PC-3 (cell line): ENCODE measurements around the gene CRYGA. TPM values are rescaled to one million over a fixed set of nuclear protein-coding genes. Genes with fewer than 3 reads are reported as not detected.

ENCODE experiments used
- ATAC-seq: fragments of 200-7000 bp; cut with Tn5 transposase; 2 replicates; pipeline ENCODE4 v1.9.1; 2020; ENCODE audit warnings: mild to moderate bottlenecking, moderate library complexity
- BruUV-seq: library from RNA; stranded (reverse); fragments of 400-500 nt; replicated peaks from 2 replicates; lab custom pipeline; 2021; lab: Mats Ljungman, UMichigan
- CTCF ChIA-PET: fragments of 300-600 bp; sonication (Branson Sonifier 250); formaldehyde crosslinking; loops from one replicate; lab custom pipeline; 2022; ENCODE audit warnings: antibody characterized with exemption; lab: Charles Lee
- POLR2A ChIA-PET: fragments of 300-600 bp; sonication (Branson Sonifier 250); formaldehyde crosslinking; loops from one replicate; lab custom pipeline; 2022; ENCODE audit warnings: antibody characterized with exemption; ENCODE audit not compliant: unreplicated experiment; lab: Charles Lee
- DNase-seq: peaks from one replicate; pipeline ENCODE4 v3.0.0-alpha.2; 2015
- H2AFZ ChIP-seq: fragments of 300-600 bp; sonication (generic); 2 replicates; pipeline ENCODE4 v1.6.0; 2016; ENCODE audit warnings: antibody characterized with exemption, low read length
- H3F3A ChIP-seq: fragments of 300-600 bp; sonication (generic); one replicate; pipeline ENCODE4 v1.6.0; 2017; ENCODE audit warnings: antibody characterized with exemption, low read length, control low read depth, mild to moderate bottlenecking; ENCODE audit not compliant: unreplicated experiment
- H3K27ac ChIP-seq: fragments of 300-600 bp; sonication (generic); 2 replicates; pipeline ENCODE4 v1.5.1; 2016; ENCODE audit warnings: mild to moderate bottlenecking, low read length
- H3K27me3 ChIP-seq: fragments of 300-600 bp; sonication (generic); 2 replicates; pipeline ENCODE4 v1.6.1; 2016; ENCODE audit warnings: low read length, mixed read lengths
- H3K36me3 ChIP-seq: fragments of 300-600 bp; sonication (generic); 2 replicates; pipeline ENCODE4 v1.6.1; 2016; ENCODE audit warnings: low read depth, mixed run types, low read length, mixed read lengths
- H3K4me1 ChIP-seq: fragments of 300-600 bp; sonication (generic); 2 replicates; pipeline ENCODE4 v1.5.1; 2016; ENCODE audit warnings: low read length; ENCODE audit not compliant: insufficient read depth
- H3K4me2 ChIP-seq: fragments of 300-600 bp; sonication (generic); 2 replicates; pipeline ENCODE4 v1.6.0; 2016; ENCODE audit warnings: low read length
- H3K4me3 ChIP-seq: fragments of 300-600 bp; sonication (generic); 2 replicates; pipeline ENCODE4 v1.5.1; 2016; ENCODE audit warnings: mild to moderate bottlenecking, low read length, mixed read lengths
- H3K79me2 ChIP-seq: fragments of 300-600 bp; sonication (generic); 2 replicates; pipeline ENCODE4 v1.6.1; 2017; ENCODE audit warnings: low read length, mixed read lengths
- H3K9ac ChIP-seq: fragments of 300-600 bp; sonication (generic); 2 replicates; pipeline ENCODE4 v1.6.0; 2016; ENCODE audit warnings: mild to moderate bottlenecking, low read length
- H3K9me2 ChIP-seq: fragments of 300-600 bp; sonication (generic); replicated peaks from 2 replicates; pipeline ENCODE4 v1.6.1; 2016; ENCODE audit warnings: mixed run types, low read length, mixed read lengths
- H3K9me3 ChIP-seq: fragments of 300-600 bp; sonication (generic); 2 replicates; pipeline ENCODE4 v1.6.1; 2016; ENCODE audit warnings: low read length, mixed read lengths
- H4K20me1 ChIP-seq: fragments of 300-600 bp; sonication (generic); 2 replicates; pipeline ENCODE4 v1.6.1; 2016; ENCODE audit warnings: low read length, mixed read lengths
- CTCF ChIP-seq: fragments of 300-600 bp; sonication (generic); conservative IDR thresholded peaks from 2 replicates; pipeline ENCODE4 v1.5.1; 2017; ENCODE audit warnings: antibody characterized with exemption, low read depth, mild to moderate bottlenecking, low read length
- EZH2 ChIP-seq: fragments of 300-600 bp; sonication (generic); IDR thresholded peaks from one replicate; pipeline ENCODE4 v1.6.1; 2017; ENCODE audit warnings: antibody characterized with exemption, mild to moderate bottlenecking, low read length; ENCODE audit not compliant: unreplicated experiment
- EZH2phosphoT487 ChIP-seq: fragments of 300-600 bp; sonication (generic); IDR thresholded peaks from 2 replicates; pipeline ENCODE4 v1.6.1; 2018; ENCODE audit warnings: mild to moderate bottlenecking, antibody characterized with exemption, low read length, borderline replicate concordance
- intact Hi-C: fragments of 100-400 bp; cut with micrococcal nuclease; formaldehyde crosslinking; loops from 2 replicates; pipeline ENCODE4 v1.9.0; 2023
- total RNA-seq: library from RNA; depleted of rRNA; stranded (reverse); fragments of >200 nt; gene quantifications from 2 replicates; pipeline ENCODE4 v1.2.3, GENCODE V29; 2014

CRYGA gene
- total RNA-seq, 1 experiment from 2014 or later, result not detected

GRCh38 chr2:208208335-208209085 is 45.1 kb upstream of the CRYGA start:
- no peaks in the 10 kb centered on the region for H4K20me1 ChIP-seq
- no peaks in the 10 kb centered on the region for H3K9me2 ChIP-seq
- ATAC-seq (no peak), DNase-seq (no peak)
- H3K27ac ChIP-seq, result no peak overlapping the region
- CTCF ChIA-PET, result no interaction called here
- no peak overlapping the region for H3K9ac ChIP-seq
- no peaks in the 10 kb centered on the region for H3K27me3 ChIP-seq
- BruUV-seq, result no TSS peak
- H3K79me2 ChIP-seq, result no peaks in the 10 kb centered on the region
- TF ChIP-seq CTCF (no peak), EZH2phosphoT487 (no peak), EZH2 (no peak)
- no peak overlapping the region for H3K4me2 ChIP-seq
- H3K36me3 ChIP-seq, result no peaks in the 10 kb centered on the region
- H2AFZ ChIP-seq, result no peak overlapping the region
- H3K4me3 ChIP-seq, result no peak overlapping the region
- H3F3A ChIP-seq, result no peaks in the 10 kb centered on the region
- no peaks in the 10 kb centered on the region for H3K9me3 ChIP-seq
- no peaks in the 10 kb centered on the region for H3K4me1 ChIP-seq
- POLR2A ChIA-PET, result no interaction called here
- intact Hi-C loops, result no loop called here

- CTCF ChIA-PET, result no interaction called here
- no peak overlapping the region for H2AFZ ChIP-seq
- intact Hi-C loops, result no loop called here
Measured at GRCh38 chr2:208207769-208208168, 44.4 kb upstream of the CRYGA start.

More at GRCh38 chr2:208207769-208208168, 44.4 kb upstream of the CRYGA start:
- Histone ChIP-seq H3K4me3 (no peak overlapping the region), H3K36me3 (no peaks in the 10 kb centered on the region), H3K27me3 (no peaks in the 10 kb centered on the region), H3K27ac (no peak overlapping the region), H3K4me1 (no peaks in the 10 kb centered on the region), H4K20me1 (no peaks in the 10 kb centered on the region), H3K9me3 (no peaks in the 10 kb centered on the region), H3F3A (no peaks in the 10 kb centered on the region), H3K79me2 (no peaks in the 10 kb centered on the region), H3K9me2 (no peaks in the 10 kb centered on the region), H3K4me2 (no peak overlapping the region), H3K9ac (no peak overlapping the region)
- no TSS peak for BruUV-seq
- ATAC-seq (no peak), DNase-seq (no peak)
- POLR2A ChIA-PET, result no interaction called here
- TF ChIP-seq CTCF (no peak), EZH2 (no peak), EZH2phosphoT487 (no peak)
